ENCODE results near the gene DNAJC5. TPM values are rescaled to one million over a fixed set of nuclear protein-coding genes. Genes with fewer than 3 reads are reported as not detected.
A peak's percentile ranks its signal among the peaks of the same experiment; 100 is the strongest.

DNAJC5 gene
- total and polyA plus RNA-seq, 2 experiments from 2014 or later, result 7.1 to 33.5 TPM

DNA sequence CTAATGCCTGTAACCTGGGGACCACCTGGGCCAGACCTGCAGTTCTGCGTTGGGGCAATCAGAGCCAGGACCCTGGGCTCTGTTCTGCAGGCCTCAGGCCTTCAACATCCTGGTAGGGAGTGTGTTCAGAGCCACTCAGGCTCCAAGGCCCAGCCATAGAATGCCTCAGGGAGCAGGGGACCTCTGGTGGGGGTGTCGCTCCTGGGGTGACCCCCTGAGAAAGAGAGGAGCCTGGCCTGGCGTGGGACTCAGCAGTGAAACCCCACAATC, 48.8 kb downstream of the DNAJC5 start (continued):
- TF ChIP-seq, protein P1, sequence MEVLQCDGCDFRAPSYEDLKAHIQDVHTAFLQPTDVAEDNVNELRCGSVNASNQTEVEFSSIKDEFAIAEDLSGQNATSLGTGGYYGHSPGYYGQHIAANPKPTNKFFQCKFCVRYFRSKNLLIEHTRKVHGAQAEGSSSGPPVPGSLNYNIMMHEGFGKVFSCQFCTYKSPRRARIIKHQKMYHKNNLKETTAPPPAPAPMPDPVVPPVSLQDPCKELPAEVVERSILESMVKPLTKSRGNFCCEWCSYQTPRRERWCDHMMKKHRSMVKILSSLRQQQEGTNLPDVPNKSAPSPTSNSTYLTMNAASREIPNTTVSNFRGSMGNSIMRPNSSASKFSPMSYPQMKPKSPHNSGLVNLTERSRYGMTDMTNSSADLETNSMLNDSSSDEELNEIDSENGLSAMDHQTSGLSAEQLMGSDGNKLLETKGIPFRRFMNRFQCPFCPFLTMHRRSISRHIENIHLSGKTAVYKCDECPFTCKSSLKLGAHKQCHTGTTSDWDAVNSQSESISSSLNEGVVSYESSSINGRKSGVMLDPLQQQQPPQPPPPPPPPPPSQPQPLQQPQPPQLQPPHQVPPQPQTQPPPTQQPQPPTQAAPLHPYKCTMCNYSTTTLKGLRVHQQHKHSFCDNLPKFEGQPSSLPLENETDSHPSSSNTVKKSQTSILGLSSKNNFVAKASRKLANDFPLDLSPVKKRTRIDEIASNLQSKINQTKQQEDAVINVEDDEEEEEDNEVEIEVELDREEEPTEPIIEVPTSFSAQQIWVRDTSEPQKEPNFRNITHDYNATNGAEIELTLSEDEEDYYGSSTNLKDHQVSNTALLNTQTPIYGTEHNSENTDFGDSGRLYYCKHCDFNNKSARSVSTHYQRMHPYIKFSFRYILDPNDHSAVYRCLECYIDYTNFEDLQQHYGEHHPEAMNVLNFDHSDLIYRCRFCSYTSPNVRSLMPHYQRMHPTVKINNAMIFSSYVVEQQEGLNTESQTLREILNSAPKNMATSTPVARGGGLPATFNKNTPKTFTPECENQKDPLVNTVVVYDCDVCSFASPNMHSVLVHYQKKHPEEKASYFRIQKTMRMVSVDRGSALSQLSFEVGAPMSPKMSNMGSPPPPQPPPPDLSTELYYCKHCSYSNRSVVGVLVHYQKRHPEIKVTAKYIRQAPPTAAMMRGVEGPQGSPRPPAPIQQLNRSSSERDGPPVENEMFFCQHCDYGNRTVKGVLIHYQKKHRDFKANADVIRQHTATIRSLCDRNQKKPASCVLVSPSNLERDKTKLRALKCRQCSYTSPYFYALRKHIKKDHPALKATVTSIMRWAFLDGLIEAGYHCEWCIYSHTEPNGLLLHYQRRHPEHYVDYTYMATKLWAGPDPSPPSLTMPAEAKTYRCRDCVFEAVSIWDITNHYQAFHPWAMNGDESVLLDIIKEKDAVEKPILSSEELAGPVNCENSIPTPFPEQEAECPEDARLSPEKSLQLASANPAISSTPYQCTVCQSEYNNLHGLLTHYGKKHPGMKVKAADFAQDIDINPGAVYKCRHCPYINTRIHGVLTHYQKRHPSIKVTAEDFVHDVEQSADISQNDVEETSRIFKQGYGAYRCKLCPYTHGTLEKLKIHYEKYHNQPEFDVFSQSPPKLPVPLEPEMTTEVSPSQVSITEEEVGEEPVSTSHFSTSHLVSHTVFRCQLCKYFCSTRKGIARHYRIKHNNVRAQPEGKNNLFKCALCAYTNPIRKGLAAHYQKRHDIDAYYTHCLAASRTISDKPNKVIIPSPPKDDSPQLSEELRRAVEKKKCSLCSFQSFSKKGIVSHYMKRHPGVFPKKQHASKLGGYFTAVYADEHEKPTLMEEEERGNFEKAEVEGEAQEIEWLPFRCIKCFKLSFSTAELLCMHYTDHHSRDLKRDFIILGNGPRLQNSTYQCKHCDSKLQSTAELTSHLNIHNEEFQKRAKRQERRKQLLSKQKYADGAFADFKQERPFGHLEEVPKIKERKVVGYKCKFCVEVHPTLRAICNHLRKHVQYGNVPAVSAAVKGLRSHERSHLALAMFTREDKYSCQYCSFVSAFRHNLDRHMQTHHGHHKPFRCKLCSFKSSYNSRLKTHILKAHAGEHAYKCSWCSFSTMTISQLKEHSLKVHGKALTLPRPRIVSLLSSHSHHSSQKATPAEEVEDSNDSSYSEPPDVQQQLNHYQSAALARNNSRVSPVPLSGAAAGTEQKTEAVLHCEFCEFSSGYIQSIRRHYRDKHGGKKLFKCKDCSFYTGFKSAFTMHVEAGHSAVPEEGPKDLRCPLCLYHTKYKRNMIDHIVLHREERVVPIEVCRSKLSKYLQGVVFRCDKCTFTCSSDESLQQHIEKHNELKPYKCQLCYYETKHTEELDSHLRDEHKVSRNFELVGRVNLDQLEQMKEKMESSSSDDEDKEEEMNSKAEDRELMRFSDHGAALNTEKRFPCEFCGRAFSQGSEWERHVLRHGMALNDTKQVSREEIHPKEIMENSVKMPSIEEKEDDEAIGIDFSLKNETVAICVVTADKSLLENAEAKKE (CRISPR knock-in tag; IDR thresholded peaks at IDR 0.05), result no peak
- no peak for TF ChIP-seq ZNF331 (CRISPR knock-in tag; IDR thresholded peaks at IDR 0.05; ENCODE audit: low read depth)
- TF ChIP-seq, protein P2, sequence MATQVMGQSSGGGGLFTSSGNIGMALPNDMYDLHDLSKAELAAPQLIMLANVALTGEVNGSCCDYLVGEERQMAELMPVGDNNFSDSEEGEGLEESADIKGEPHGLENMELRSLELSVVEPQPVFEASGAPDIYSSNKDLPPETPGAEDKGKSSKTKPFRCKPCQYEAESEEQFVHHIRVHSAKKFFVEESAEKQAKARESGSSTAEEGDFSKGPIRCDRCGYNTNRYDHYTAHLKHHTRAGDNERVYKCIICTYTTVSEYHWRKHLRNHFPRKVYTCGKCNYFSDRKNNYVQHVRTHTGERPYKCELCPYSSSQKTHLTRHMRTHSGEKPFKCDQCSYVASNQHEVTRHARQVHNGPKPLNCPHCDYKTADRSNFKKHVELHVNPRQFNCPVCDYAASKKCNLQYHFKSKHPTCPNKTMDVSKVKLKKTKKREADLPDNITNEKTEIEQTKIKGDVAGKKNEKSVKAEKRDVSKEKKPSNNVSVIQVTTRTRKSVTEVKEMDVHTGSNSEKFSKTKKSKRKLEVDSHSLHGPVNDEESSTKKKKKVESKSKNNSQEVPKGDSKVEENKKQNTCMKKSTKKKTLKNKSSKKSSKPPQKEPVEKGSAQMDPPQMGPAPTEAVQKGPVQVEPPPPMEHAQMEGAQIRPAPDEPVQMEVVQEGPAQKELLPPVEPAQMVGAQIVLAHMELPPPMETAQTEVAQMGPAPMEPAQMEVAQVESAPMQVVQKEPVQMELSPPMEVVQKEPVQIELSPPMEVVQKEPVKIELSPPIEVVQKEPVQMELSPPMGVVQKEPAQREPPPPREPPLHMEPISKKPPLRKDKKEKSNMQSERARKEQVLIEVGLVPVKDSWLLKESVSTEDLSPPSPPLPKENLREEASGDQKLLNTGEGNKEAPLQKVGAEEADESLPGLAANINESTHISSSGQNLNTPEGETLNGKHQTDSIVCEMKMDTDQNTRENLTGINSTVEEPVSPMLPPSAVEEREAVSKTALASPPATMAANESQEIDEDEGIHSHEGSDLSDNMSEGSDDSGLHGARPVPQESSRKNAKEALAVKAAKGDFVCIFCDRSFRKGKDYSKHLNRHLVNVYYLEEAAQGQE (IDR thresholded peaks at IDR 0.05; ENCODE audit: unreplicated experiment), result no peak

DNA sequence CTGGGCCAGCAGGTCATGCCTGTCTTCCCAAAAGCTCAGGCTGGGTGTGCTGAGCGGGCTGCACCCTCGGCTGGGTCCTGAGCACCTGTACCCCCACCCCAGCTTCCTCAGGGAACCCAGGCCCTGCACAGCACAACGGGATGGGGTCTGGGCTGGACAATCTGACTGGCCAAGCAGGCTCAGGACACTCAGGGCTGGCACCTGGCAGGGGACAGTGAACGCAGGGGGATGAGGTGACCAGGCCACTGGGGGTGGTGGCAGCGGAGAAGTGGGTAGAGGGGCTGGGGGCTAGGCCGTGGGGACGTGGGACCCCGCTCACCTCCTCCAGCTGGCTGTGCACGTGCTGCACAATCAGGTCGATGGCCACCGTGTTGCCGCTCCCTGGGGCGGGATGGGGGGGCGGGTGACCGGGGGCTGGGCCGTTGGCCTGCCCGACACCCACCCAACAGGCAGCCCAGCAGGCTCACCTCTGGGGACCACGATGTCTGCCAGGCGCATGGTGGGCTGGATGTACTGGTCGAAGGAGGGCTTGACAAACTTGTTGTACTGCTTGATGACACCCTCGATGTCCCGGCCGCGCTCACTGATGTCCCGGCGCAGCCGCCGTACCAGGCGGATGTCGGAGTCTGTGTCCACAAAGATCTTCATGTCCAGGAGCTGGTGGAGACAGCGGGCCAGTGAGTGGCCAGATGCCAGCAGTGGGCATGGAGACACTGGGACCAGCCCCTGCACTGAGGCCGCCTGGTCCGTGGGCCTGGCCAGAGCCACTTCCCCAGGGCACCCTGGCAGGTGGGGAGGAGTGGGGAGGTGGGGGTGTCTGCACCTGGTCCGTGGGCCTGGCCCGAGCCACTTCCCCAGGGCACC, 49.4 kb downstream of the DNAJC5 start:
- peaks cover 25% of the 10 kb centered on the region for H3K79me2 ChIP-seq (replicated peaks; ENCODE audit: insufficient read depth)
- no peaks in the 10 kb centered on the region for H3K9me2 ChIP-seq (ENCODE audit: insufficient read depth)
- peaks cover 11% of the 10 kb centered on the region for H4K20me1 ChIP-seq (replicated peaks; ENCODE audit: insufficient read depth)
- H3F3A ChIP-seq (replicated peaks; ENCODE audit: low read depth), result peaks cover 37% of the 10 kb centered on the region
- peaks cover 15% of the 10 kb centered on the region for H3K4me1 Mint-ChIP-seq
- DNase-seq (ENCODE audit: low spot score), result no peak
- no peaks in the 10 kb centered on the region for H3K27me3 ChIP-seq (ENCODE audit: insufficient read depth)
- H3K27me3 Mint-ChIP-seq (ENCODE audit: insufficient read depth, low read depth, poor library complexity), result peaks cover 33% of the 10 kb centered on the region
- H2AFZ ChIP-seq, result no peak overlapping the region
- H3K36me3 Mint-ChIP-seq (ENCODE audit: low read depth), result peaks cover 23% of the 10 kb centered on the region
- H3K27ac ChIP-seq (ENCODE audit: low read depth), result peak overlapping the region; percentile 79; the same call in 1 of the 2 replicates
- no peaks in the 10 kb centered on the region for H3K36me3 ChIP-seq (ENCODE audit: insufficient read depth)
- H3K4me3 Mint-ChIP-seq, result no peak overlapping the region
- H3K9me3 Mint-ChIP-seq, result peaks cover 8% of the 10 kb centered on the region; the same call in 1 of the 3 replicates
- no peak for ATAC-seq
- H3K4me3 ChIP-seq, result no peak overlapping the region
- H3K4me1 ChIP-seq (ENCODE audit: insufficient read depth), result peaks cover 17% of the 10 kb centered on the region; the same call in 1 of the 2 replicates
- no peak overlapping the region for H3K4me2 ChIP-seq
- H3K27ac Mint-ChIP-seq, result no peak overlapping the region
- no peak for TF ChIP-seq CREB1 (CRISPR knock-in tag; IDR thresholded peaks at IDR 0.05; ENCODE audit: low read depth)
- no peak for TF ChIP-seq ZNF331 (CRISPR knock-in tag; IDR thresholded peaks at IDR 0.05; ENCODE audit: low read depth)
- no peak for TF ChIP-seq JUNB (IDR thresholded peaks at IDR 0.05; ENCODE audit: unreplicated experiment)
- TF ChIP-seq, protein P3, sequence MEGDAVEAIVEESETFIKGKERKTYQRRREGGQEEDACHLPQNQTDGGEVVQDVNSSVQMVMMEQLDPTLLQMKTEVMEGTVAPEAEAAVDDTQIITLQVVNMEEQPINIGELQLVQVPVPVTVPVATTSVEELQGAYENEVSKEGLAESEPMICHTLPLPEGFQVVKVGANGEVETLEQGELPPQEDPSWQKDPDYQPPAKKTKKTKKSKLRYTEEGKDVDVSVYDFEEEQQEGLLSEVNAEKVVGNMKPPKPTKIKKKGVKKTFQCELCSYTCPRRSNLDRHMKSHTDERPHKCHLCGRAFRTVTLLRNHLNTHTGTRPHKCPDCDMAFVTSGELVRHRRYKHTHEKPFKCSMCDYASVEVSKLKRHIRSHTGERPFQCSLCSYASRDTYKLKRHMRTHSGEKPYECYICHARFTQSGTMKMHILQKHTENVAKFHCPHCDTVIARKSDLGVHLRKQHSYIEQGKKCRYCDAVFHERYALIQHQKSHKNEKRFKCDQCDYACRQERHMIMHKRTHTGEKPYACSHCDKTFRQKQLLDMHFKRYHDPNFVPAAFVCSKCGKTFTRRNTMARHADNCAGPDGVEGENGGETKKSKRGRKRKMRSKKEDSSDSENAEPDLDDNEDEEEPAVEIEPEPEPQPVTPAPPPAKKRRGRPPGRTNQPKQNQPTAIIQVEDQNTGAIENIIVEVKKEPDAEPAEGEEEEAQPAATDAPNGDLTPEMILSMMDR (conservative IDR thresholded peaks at IDR 0.05; ENCODE audit: low read depth in 2 of 2), result no peak
- TF ChIP-seq STAT1 (IDR thresholded peaks at IDR 0.05; ENCODE audit: unreplicated experiment), result no peak
- no peak for TF ChIP-seq NANOG (IDR thresholded peaks at IDR 0.05; ENCODE audit: borderline replicate concordance)
- TF ChIP-seq EZH2 (IDR thresholded peaks at IDR 0.05; ENCODE audit: low read depth, unreplicated experiment), result no peak
